SW480 (cell line): ENCODE results near the gene SGPP1.
"Not testable (repeated sequence)": the region's sequence is repeated elsewhere in the genome, so short reads cannot be mapped to it uniquely, and the experiment has no call there.

Experiments used
- DNase-seq: peaks from one replicate; pipeline ENCODE4 v3.0.0-alpha.2; 2016; ENCODE audit warnings: low spot score

SGPP1 gene, protein sequence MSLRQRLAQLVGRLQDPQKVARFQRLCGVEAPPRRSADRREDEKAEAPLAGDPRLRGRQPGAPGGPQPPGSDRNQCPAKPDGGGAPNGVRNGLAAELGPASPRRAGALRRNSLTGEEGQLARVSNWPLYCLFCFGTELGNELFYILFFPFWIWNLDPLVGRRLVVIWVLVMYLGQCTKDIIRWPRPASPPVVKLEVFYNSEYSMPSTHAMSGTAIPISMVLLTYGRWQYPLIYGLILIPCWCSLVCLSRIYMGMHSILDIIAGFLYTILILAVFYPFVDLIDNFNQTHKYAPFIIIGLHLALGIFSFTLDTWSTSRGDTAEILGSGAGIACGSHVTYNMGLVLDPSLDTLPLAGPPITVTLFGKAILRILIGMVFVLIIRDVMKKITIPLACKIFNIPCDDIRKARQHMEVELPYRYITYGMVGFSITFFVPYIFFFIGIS

DNA sequence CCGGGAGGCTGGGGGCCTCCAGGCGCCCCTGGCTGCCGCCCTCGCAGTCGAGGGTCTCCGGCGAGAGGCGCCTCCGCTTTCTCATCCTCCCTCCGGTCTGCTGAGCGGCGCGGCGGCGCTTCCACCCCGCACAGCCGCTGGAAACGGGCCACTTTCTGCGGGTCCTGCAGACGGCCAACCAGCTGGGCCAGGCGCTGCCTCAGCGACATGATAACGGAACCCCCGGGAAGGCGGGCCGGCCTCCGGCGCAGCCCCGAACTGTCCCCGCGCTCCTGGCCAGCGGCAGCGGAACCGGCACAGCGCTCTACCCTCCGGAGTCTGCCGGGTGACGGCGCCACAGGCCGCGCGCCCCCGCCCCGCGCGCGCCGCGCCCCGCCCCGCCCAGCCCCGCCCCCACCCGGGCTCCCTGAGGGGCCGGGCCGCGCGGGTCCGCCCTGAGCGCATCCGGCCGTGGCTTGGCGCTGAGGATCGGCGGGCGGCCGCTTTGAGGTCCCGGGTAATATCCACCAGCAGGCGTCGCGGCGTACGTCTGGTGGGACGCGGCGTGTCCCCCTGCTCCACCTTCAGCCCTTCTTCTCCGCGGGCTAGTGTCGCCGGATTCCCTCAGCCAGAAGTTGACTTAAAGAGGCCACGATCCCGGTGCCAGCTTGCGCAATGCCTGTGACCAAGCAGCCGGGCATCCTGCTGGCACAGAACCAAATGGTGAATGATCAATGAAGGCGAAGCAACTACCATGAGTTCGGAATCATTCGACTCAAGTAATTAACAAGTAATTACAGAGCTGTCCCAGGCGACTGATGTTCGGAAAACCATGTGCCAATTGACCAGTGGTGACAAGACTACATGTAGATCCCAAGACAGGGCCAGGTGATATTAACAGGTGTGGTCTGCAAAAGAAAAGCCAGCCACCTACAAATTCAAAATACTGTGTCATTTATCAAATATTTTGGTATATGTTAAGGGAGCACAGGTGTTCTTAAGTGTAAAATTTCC lies at the start of gene SGPP1:
Gene SGPP1, minus strand, starts transcription at position 330 of the 993 bp plus-strand sequence. Its CDS starts 121 bp downstream, at position 209.
- DNase-seq: peak; percentile 76

DNA sequence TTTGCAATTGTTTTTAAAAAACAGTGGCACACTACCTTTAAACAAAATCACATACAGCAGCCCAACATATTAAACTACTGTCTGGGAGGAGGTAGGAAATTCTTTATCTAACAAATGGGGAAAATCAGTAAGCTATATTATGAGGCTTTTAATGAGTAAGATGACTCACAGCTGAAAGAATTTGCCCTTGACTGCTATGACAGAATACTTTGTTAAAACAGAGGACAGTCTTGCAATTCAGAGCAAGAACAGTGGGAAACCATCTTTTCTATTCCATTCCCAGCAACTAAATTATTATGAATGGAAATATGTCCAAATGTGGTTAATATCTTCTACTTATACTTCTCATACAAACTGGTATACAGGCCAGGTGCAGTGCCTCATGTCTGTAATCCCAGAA lies 49.2 kb upstream of the SGPP1 start:
- DNase-seq: peak; percentile 55

DNA sequence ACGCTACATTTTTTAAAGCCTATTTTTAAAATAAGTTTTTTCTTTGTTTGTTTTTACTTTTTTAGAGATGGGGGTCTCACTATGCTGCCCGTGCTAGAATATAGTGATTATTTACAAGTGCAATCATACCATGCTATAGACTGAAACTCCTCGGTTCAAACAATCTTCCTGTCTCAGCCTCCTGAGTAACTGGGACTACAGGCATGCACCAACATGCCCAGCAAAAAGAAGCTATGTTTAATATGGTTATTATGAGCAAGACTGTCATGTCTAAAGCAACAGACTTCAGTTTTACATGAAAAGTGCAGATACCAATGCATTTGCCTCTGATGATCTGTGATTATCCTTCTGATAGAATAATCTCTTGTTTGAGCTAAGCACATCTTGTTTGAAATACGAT lies 45.6 kb upstream of the SGPP1 start:
- DNase-seq: no peak

DNA sequence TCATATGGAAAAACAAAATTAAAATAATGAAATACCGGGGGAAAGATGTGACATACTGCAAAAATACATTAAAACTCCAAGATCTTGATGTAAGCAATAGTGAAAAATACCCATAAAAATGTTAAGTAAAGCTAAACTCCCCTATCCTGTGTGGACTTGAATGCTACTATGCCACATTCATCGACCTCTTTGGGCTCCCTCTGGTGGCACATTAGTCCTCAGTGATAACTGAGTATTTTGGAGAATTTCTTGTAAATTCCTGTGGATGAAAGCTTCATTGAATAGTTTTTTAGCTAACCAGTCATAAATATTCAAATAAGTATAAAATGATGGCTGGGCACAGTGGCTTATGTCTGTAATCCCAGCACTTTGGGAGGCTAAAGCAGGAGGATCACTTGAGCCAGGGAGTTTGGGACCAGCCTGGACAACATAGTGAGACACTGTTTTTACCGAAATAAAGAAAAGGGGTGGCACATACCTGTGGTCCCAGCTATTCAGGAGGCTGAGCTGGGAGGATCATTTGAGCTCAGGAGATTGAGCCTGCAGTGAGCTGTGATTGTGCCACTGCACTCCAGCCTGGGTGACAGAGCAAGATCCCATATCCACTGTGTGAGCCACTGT lies 42.4 kb upstream of the SGPP1 start:
- no peak for DNase-seq

DNA sequence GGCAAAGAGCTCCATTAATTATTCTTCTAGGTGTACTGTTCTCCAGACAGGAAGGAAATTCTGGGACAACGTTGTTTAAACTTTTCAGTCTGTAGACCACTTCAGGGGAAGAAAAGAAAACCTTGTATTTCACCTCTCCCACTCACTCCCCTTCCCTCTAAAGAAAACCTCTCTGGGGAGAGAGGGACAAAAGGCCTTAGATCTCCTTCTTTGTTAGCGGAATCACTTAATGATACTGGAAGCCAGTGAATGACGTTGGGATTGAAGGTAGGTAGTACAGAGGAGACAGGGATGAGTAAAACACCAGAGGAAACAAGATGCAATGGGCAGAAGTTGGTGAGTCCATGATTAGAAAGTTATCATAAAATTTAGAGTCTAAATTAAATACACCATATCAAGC lies 38.7 kb upstream of the SGPP1 start:
- DNase-seq: no peak

DNA sequence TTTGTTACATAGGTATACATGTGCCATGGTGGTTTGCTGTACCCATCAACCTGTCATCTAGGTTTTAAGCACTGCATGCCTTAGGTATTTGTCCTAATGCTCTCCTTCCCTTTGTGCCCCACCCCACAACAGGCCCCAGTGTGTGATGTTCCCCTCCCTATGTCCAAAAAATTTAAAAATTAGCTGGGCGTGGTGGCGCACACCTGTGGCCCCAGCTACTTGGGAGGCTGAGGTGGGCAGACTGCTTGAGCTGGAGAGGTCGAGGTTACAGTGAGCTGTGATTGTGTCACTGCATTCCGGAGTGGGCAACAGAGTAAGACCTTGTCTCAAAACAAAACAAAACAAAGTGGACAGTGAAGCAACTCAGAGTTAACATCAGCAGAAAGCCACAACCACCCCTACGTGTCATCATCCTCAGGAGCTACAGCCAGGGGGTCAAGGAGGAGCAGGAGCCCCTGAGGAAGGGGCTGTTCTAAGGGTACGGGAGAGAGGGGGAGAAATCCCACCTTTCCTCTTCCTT lies 36.8 kb upstream of the SGPP1 start:
- DNase-seq: no peak

DNA sequence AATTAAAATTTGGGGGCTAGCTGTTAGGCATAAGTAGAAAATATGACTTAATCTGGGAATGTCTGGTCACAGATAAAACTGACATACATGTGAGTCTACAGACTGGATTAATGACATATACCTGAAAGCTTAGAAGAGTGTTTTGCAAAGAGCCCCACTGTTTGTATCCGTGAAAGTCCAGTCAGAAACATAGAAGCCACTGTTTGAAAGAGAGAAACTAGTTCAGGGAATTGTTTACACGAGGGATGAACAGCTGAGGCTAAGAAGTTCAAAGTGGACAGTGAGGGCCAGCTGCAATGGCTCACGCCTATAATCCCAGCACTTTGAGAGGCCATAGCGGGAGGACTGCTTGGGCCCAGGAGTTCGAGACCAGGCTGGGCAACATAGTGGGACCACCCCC lies 36.2 kb upstream of the SGPP1 start:
- no peak for DNase-seq

DNA sequence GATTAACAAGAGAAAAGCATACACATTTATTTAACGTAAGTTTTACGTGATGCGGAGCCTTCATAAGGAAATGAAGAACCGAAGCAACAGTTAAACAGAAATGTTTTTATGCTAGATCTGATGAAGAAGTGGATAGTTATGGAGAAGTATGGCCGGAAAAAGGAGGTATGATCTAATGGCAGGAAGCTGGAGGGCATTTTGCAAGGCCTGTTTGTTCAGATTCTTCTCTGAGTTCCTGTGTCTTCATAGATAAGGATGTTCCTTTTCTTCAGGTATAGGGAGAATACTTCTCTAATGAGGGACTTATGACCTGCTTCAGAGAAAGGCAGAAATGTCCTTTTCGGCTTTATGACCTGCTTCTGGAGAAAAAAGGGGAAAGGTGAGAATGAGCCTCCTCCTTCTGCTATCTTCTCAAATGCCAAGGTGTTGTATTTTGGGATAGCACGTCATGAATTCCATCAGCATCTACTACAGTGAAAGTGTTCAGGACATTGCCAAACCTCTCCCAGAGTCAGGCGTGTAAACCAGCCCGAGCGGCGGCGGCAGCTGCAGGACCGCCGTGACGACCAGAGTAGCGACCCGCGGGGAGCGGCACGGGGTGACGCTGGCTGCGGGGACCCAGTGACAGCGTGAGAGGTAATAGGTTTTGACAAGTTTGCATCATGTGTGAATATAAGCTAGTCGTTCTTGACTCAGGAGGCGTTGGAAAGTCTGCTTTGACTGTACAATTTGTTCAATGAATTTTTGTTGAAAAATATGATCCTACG lies 33.7 kb upstream of the SGPP1 start:
- no peak for DNase-seq

DNA sequence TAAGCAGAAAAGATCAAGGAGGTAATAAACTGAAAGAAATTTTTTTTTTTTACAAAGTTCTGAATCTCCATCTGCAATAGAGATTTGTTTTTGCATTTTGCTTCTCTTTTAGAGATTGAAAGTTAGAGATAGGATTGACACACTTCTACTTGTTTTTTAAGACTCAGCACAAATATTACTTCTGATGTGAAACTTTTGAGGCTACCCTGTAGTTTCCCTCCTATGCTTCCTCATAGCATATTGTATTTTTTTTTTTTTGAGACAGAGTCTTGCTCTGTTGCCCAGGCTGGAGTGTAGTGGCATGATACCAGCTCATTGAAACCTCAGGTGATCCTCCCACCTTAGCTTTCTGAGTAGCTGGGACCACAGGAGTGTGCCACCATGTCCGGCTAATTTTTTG lies 32.1 kb upstream of the SGPP1 start:
- DNase-seq: no peak

DNA sequence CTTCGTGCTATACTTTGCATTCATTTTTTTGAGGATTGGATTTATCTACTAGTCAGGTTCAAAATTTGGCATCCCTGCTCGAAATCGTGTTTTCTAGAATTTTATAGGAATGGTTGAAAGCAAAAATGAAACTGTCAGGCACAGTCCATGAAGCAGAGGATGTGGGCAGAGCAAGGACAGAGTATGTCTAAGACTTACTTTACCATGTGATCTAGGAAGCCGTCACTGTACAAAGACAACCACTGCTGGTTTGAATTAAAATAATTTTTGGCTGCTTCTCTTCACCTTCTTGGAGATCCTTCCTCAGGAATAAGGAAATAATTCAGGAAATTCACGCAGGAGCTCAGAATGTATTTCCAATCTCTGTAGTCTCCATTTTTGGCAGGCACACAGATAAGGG lies 31.6 kb upstream of the SGPP1 start:
- no peak for DNase-seq

DNA sequence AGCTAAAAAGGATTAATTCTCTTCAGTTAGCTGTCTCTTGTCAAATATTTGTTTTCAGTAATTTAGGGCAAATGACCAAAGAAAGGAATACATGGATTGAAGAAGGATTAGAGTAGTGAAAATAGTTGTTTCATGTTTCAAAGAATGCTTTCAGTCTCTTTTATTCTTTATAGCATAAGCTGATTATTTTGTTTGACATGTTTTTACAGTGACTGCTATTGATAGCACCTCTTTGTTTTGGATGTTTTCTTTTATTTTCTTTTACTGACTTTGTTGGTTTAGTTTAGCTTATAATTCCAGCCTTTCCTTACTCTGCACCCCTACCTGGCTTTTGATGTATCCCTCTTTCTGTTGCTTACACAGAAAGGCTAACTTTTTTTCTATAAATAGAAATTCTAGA lies 29.3 kb upstream of the SGPP1 start:
- DNase-seq: no peak

DNA sequence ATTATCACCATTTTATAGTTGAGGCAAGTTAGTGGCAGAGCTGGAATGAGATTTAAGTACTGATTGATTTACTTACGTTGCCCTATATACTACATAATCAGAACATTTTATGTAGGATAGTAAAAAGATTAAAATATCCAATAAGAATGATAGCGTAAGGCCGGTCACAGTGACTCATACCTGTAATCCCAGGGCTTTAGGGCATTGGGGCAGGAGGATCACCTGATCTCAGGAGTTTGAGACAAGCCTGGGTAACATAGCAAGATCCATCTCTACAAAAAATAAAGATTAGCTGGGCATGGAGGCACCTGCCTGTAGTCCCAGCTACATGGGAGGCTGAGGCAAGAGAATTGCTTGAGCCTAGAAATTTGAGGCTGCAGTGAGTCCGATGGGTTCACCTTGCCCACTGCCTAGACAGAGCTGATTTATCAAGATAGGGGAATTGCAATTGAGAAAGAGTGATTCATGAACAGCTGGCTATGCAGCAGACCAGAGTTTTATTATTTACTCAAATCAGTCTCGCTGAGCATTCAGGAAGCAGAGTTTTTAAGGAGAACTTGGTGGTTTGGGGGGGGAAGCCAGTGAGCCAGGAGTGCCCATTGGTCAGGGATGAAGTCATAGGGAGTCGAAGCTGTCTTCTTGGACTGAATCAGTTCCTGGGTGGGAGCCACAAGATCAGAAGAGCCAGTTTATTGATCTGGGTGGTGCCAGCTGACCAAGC lies 24.7 kb upstream of the SGPP1 start:
- no peak for DNase-seq

DNA sequence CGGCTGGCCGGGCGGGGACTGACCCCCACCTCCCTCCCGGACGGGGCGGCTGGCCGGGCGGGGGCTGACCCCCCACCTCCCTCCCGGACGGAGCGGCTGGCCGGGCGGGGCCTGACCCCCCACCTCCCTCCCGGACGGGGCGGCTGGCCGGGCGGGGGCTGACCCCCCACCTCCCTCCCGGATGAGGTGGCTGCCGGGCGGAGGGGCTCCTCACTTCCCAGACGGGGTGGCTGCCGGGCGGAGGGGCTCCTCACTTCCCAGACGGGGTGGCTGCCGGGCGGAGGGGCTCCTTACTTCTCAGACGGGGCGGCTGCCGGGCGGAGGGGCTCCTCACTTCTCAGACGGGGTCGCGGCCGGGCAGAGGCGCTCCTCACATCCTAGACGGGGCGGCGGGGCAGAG lies 23.2 kb upstream of the SGPP1 start:
- not testable (repeated sequence) for DNase-seq

DNA sequence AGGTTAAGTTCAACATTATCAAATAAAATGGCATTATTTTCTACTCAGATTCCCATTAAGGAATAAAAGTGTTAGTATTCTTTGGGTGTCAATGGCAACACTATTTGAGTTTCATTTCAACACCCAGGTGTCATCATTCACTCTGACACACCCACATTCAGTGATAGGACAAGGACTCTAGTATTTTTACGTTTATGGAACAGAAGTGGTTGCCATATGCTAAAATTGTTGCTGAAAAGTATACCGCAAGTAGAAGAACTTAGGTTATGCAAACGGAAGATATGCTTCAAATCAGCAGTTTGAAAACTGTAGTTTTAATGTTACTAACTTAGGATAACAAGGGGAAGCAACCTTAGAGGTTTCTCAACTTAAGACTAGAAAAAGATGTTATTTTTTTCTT lies 20.0 kb upstream of the SGPP1 start:
- DNase-seq: no peak

DNA sequence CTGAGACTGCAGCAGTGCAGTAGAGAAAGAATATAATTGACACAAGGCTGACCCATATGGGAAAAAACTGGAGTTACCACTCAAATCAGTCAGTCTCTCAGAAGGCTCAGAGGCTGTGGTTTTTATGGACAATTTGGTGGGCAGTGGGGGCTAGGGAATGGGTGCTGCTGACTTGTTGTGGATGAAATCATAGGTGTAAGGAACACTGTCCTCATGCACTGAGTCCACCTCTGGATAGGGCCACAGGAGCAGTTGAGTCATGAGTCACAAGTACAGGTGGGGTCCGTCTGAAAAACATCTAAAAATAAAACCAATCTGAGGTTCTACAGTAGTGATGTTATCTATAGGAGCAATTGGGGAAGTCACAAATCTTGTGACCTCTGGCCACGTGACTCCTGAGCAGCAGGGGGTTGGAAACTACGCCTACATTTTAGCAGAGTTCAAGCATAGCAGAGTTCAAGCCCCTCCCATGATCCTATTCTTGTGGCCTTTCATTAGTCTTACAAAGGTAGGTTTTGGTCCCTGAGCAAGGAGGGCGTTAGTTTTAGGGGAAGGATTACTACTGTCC lies 18.1 kb upstream of the SGPP1 start:
- no peak for DNase-seq

DNA sequence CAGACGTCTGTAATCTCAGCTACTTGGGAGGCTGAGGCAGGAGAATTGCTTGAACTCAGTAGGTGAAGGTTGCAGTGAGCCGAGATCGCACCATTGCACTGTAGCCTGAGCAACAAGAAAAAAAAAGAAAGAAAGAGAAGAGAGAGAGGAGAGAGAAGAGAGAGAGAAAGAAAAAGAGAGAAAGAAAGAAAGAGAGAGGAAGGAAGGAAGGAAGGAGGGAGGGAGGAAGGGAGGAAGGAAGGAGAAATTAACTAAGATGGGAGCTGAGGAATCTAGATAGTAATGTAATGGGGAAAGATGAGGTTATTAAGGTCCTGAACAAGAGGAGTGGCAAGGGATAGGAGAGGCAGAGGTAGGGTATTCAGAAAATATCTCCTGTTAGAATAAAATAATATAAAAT lies 17.4 kb upstream of the SGPP1 start:
- DNase-seq: no peak

DNA sequence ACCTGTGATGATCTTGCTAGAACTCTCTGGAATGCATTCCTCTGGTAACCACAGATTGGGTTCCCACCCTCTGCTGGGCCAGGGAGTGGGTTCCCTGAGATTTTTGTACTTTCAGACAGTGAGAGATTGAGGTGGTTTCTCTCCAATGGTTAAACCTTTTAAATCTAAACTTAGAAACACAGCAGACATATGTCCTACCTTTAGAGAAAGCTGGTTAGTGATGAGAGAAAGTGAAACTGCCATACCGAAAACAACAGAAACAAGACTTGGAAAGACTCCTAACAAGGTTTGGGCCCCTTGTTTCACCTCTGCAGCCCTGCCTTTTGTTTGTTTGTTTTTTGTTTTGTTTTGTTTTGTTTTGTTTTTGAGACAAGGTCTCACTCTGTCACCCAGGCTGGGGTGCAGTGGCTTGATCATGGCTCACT lies 9.7 kb upstream of the SGPP1 start:
- no peak for DNase-seq

DNA sequence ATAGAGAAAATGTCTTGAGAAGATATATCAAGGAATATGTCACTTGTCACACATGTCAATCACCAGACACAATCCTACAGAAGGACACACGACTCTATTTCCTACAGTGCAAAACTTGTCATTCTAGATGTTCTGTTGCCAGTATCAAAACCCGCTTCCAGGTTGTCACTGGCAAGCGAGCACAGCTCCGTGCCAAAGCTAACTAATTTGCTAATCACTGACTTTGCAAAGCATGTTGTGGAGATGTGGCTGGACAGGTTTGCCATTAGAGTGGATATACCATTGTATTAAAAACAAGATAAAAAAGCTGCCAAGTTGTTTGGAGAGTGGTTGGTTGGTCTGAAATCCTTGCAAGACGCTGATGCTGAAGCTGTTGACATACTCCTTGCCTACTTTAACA lies 7.9 kb upstream of the SGPP1 start:
- DNase-seq: no peak

DNA sequence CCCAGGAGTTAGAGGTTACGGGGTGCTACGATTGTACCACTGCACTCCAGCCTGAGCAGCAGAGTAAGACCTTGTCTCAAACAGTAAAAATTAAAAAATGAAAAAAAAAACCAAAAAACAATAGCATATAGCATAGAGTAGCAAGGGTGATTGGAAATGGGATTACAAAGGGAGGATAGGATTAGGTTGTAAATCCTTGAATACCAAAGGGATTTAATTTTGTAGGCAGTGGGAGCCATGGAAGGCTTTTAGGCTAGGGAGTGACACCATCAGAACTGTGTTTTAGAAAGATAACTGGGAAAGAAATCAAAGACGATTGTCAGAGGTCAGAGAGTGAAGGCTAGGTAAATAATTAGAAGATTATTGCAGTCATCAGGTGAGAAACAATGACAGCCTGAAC lies 2.8 kb upstream of the SGPP1 start:
- DNase-seq: no peak

DNA sequence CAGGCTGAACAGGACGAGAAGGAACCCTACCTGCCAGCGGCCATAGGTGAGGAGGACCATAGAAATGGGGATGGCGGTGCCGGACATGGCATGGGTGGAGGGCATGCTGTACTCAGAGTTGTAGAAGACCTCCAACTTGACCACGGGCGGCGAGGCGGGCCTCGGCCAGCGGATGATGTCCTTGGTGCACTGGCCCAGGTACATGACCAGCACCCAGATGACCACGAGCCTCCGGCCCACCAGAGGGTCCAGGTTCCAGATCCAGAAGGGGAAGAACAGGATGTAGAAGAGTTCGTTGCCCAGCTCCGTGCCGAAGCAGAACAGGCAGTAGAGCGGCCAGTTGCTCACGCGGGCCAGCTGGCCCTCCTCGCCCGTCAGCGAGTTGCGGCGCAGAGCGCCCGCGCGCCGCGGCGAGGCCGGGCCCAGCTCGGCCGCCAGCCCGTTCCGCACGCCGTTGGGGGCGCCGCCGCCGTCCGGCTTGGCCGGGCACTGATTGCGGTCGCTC lies 582 bp downstream of the SGPP1 start:
- peak; percentile 40 for DNase-seq
